Effector memory CD4-positive, alpha-beta T cell (primary cell): ENCODE data around the gene ASTN2.

Source experiments
- DNase-seq, 3 donors: peaks; one replicate each; pipeline ENCODE4 v3.0.0-alpha.2; 2020
- H3K27ac ChIP-seq: 2 replicates; pipeline ENCODE4 v1.7.0; 2013; ENCODE audit warnings: mild to moderate bottlenecking, low read length, moderate library complexity; ENCODE audit not compliant: insufficient read depth, poor library complexity, severe bottlenecking
- H3K27me3 ChIP-seq: replicated peaks from 2 replicates; pipeline ENCODE4 v1.7.0; 2013; ENCODE audit warnings: mild to moderate bottlenecking, low read length; ENCODE audit not compliant: insufficient read depth, control insufficient read depth, poor library complexity, severe bottlenecking
- H3K36me3 ChIP-seq: 2 replicates; pipeline ENCODE4 v1.7.0; 2013; ENCODE audit warnings: mild to moderate bottlenecking, low read length, moderate library complexity; ENCODE audit not compliant: control insufficient read depth, insufficient read depth
- H3K4me1 ChIP-seq: 2 replicates; pipeline ENCODE4 v1.7.0; 2013; ENCODE audit warnings: low read length, mild to moderate bottlenecking; ENCODE audit not compliant: control insufficient read depth, insufficient read depth, poor library complexity, severe bottlenecking
- H3K4me3 ChIP-seq: 2 replicates; pipeline ENCODE4 v1.7.0; 2013; ENCODE audit warnings: low read length, low read depth, mild to moderate bottlenecking; ENCODE audit not compliant: insufficient read depth, poor library complexity, severe bottlenecking
- H3K9me3 ChIP-seq: 2 replicates; pipeline ENCODE4 v1.7.0; 2013; ENCODE audit warnings: mild to moderate bottlenecking, low read length, moderate library complexity; ENCODE audit not compliant: control insufficient read depth

Gene ASTN2

DNA sequence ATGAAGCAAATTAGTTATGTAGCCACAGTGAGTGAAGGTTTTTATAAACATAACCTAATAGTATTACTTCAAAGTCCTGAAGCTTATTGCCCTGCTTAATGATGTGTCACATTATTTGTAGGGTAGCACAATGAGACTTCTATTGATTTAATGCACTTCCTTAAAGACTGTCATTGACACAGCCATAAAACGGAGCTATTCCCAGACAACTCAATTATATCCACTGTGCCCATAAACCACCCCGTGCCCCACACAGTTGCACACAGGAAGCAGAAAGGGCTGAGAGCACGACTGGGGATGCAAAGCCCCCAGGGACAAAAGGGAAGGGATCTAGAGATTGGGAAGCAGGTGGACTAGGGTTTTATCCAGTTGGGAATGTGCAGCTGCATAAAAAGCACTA, 690.7 kb downstream of the ASTN2 start:
- no peak overlapping the region for H3K4me3 ChIP-seq
- H3K27me3 ChIP-seq = no peaks in the 10 kb centered on the region
- no peaks in the 10 kb centered on the region for H3K36me3 ChIP-seq
- H3K9me3 ChIP-seq = no peaks in the 10 kb centered on the region
- DNase-seq = no peak
- H3K27ac ChIP-seq = no peak overlapping the region
- no peaks in the 10 kb centered on the region for H3K4me1 ChIP-seq

DNA sequence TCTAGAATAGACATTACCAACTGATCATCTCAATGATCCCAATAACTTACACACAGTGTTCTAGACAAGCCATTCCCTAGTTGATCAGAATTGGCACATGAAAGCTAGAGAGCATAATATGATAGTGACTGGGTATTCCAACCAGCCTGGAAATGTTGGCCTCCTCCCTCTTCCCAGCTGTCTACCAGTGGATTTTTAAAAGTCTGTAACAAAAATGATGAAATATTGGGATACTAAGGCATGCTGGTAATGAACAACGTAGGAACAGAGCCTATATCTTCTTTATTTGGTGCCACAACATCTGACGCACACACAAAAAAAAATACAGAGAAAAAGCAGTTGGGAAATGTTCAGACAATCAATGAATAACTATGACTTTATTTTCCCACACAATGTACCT, 692.9 kb downstream of the ASTN2 start:
- no peaks in the 10 kb centered on the region for H3K4me1 ChIP-seq
- no peaks in the 10 kb centered on the region for H3K9me3 ChIP-seq
- no peak overlapping the region for H3K4me3 ChIP-seq
- no peak for DNase-seq
- H3K27me3 ChIP-seq = no peaks in the 10 kb centered on the region
- no peak overlapping the region for H3K27ac ChIP-seq
- no peaks in the 10 kb centered on the region for H3K36me3 ChIP-seq

- Histone ChIP-seq H3K4me1 (no peaks in the 10 kb centered on the region), H3K9me3 (no peaks in the 10 kb centered on the region), H3K27me3 (no peaks in the 10 kb centered on the region), H3K4me3 (no peak overlapping the region), H3K36me3 (no peaks in the 10 kb centered on the region), H3K27ac (no peak overlapping the region)
- DNase-seq = no peak
Measured at GRCh38 chr9:116721411-116721810, 693.4 kb downstream of the ASTN2 start.

GRCh38 chr9:116720111-116720510, 694.7 kb downstream of the ASTN2 start:
- no peaks in the 10 kb centered on the region for H3K27me3 ChIP-seq
- H3K9me3 ChIP-seq = no peaks in the 10 kb centered on the region
- H3K4me3 ChIP-seq = no peak overlapping the region
- H3K27ac ChIP-seq = no peak overlapping the region
- H3K4me1 ChIP-seq = no peaks in the 10 kb centered on the region
- H3K36me3 ChIP-seq = no peaks in the 10 kb centered on the region
- DNase-seq = no peak

DNA sequence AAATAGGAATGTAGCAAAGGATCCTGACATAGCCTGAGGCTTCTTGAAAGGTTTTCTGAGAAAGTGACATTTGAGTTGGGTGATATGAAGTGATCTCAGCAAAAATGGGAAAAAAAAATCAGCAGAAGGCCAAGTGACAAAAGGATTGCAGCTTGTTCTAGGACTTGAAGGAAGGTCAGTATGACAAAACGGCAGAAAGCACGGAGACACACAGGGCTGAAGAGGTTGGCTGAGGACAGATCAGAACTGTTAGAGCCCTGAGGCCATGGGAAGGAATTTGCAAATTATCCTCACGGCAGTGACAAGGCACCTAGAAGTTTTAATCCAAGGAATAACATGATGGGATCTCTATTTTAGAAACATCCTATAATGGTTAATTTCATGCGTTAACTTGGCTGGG, 696.7 kb downstream of the ASTN2 start:
- Histone ChIP-seq H3K4me1 (no peaks in the 10 kb centered on the region), H3K9me3 (no peaks in the 10 kb centered on the region), H3K27me3 (no peaks in the 10 kb centered on the region), H3K4me3 (no peak overlapping the region), H3K27ac (no peak overlapping the region), H3K36me3 (no peaks in the 10 kb centered on the region)
- no peak for DNase-seq

DNA sequence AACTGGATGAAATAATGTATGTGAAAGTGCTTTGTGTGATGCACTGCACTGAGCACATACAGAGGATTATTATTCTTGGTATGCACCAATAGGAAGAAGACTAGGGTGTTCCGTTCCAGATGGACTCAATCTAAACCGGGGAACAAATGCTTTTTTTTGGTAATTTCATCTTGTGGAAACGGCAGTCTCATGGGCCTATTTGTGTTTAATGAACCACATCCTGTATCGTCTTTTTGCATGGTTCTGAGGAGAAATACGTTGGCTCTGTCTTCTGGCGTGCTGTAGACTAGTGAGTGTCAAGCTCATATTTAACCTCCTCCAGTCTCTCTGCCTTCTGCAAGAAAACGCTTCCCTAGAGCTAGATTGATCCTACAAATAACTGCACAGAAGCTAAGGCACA, 697.7 kb downstream of the ASTN2 start:
- no peak for DNase-seq
- no peak overlapping the region for H3K4me3 ChIP-seq
- no peaks in the 10 kb centered on the region for H3K36me3 ChIP-seq
- no peaks in the 10 kb centered on the region for H3K27me3 ChIP-seq
- no peak overlapping the region for H3K27ac ChIP-seq
- H3K4me1 ChIP-seq = no peaks in the 10 kb centered on the region
- H3K9me3 ChIP-seq = no peaks in the 10 kb centered on the region

- no peaks in the 10 kb centered on the region for H3K4me1 ChIP-seq
- H3K27ac ChIP-seq = no peak overlapping the region
- no peak overlapping the region for H3K4me3 ChIP-seq
- no peaks in the 10 kb centered on the region for H3K27me3 ChIP-seq
- no peak for DNase-seq
- H3K36me3 ChIP-seq = no peaks in the 10 kb centered on the region
- H3K9me3 ChIP-seq = no peaks in the 10 kb centered on the region
Measured at GRCh38 chr9:116716438-116716837, 698.4 kb downstream of the ASTN2 start.

GRCh38 chr9:116715751-116716150, 699.1 kb downstream of the ASTN2 start:
- no peak for DNase-seq
- Histone ChIP-seq H3K9me3 (no peaks in the 10 kb centered on the region), H3K27ac (no peak overlapping the region), H3K36me3 (no peaks in the 10 kb centered on the region), H3K4me3 (no peak overlapping the region), H3K4me1 (no peaks in the 10 kb centered on the region), H3K27me3 (no peaks in the 10 kb centered on the region)

DNA sequence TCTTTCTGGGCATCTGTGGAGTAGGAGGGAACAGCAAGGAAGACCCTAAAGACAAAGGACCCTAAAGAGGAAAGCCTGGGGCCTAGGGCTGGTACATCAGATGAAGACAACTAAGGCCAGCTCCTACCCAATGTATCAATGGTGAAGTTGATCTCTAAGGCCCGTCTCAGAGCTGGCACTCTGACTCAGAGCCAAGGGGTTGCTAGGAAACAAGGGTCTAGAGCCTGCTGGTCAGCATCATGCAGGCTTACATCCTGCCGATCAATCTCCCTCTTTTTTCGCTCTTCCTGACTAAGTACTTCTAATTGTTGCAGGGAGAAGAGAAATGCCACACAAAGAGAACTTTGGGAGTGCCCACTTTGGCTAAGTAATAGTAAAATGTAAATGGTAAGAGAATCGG, 701.6 kb downstream of the ASTN2 start:
- H3K27ac ChIP-seq = no peak overlapping the region
- no peaks in the 10 kb centered on the region for H3K9me3 ChIP-seq
- no peak overlapping the region for H3K4me3 ChIP-seq
- H3K27me3 ChIP-seq = no peaks in the 10 kb centered on the region
- no peaks in the 10 kb centered on the region for H3K4me1 ChIP-seq
- no peaks in the 10 kb centered on the region for H3K36me3 ChIP-seq
- no peak for DNase-seq

GRCh38 chr9:116712781-116713180, 702.1 kb downstream of the ASTN2 start:
- no peak for DNase-seq
- no peak overlapping the region for H3K4me3 ChIP-seq
- H3K27me3 ChIP-seq = no peaks in the 10 kb centered on the region
- H3K27ac ChIP-seq = no peak overlapping the region
- H3K4me1 ChIP-seq = no peaks in the 10 kb centered on the region
- H3K9me3 ChIP-seq = no peaks in the 10 kb centered on the region
- no peaks in the 10 kb centered on the region for H3K36me3 ChIP-seq
